NB4 (cell line): ENCODE results near the gene LMBR1.

Experiments used
- DNase-seq: peaks from one replicate; pipeline ENCODE4 v3.0.0; 2010; ENCODE audit warnings: low read depth
- H3K4me3 ChIP-seq: one replicate; pipeline ENCODE4 v1.5.1; 2011; ENCODE audit warnings: mild to moderate bottlenecking, low read depth, low read length, moderate library complexity
- MYC ChIP-seq: IDR thresholded peaks from 2 replicates; pipeline ENCODE4 v1.6.1; 2011; ENCODE audit warnings: low read depth, low read length
- POLR2A ChIP-seq: IDR thresholded peaks from 2 replicates; pipeline ENCODE4 v1.6.1; 2011; ENCODE audit warnings: mild to moderate bottlenecking; ENCODE audit not compliant: insufficient read length; ENCODE audit errors: extremely low read depth
- TF ChIP-seq, protein P1 (sequence below): IDR thresholded peaks from 2 replicates; pipeline ENCODE4 v1.6.1; 2011; ENCODE audit warnings: low read depth, low read length
- TF ChIP-seq, protein P2 (sequence below): IDR thresholded peaks from one replicate; pipeline ENCODE4 v1.5.1; 2012; ENCODE audit warnings: low read depth, low read length

The LMBR1 gene

DNA sequence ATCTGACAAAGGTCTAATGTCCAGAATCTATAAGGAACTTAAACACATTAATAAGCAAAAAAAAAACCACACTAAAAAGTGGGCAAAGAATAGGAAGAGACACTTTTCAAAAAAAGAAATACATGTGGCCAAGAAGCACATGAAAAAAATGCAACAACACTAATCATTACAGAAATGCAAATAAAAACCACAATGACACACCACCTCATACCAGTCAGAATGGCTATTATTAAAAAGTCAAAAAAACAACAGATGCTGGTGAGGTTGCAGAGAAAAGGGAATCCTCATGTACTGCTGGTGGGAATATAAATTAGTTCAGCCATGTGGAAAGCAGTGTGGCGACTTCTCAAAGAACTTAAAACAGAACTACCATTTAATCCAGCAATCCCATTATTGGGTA is 119.0 kb downstream of the LMBR1 start:
- no peak for DNase-seq
- TF ChIP-seq, protein P1, sequence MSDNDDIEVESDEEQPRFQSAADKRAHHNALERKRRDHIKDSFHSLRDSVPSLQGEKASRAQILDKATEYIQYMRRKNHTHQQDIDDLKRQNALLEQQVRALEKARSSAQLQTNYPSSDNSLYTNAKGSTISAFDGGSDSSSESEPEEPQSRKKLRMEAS = no peak
- TF ChIP-seq, protein P2, sequence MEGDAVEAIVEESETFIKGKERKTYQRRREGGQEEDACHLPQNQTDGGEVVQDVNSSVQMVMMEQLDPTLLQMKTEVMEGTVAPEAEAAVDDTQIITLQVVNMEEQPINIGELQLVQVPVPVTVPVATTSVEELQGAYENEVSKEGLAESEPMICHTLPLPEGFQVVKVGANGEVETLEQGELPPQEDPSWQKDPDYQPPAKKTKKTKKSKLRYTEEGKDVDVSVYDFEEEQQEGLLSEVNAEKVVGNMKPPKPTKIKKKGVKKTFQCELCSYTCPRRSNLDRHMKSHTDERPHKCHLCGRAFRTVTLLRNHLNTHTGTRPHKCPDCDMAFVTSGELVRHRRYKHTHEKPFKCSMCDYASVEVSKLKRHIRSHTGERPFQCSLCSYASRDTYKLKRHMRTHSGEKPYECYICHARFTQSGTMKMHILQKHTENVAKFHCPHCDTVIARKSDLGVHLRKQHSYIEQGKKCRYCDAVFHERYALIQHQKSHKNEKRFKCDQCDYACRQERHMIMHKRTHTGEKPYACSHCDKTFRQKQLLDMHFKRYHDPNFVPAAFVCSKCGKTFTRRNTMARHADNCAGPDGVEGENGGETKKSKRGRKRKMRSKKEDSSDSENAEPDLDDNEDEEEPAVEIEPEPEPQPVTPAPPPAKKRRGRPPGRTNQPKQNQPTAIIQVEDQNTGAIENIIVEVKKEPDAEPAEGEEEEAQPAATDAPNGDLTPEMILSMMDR = no peak
- TF ChIP-seq POLR2A (no peak), MYC (no peak)
- H3K4me3 ChIP-seq = no peak overlapping the region

DNA sequence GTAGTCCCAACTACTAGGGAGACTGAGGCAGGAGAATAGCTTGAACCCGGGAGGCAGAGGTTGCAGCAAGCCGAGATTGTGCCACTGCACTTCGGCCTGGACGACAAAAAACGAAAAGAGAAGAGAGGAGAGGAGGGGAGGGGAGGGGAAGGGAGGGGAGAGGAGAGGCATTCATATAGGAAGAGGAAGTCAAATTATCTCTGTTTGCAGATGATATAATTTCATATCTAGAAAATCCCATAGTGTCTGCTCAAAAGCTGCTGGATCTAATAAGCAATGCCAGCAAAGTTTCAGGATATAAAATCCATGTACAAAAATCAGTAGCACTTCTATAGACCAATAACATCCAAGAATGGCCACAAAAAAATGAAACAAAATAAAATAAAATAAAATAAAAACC is 120.3 kb downstream of the LMBR1 start:
- no peak for DNase-seq
- TF ChIP-seq, protein P1 = no peak
- TF ChIP-seq, protein P2 = no peak
- no peak for TF ChIP-seq MYC
- TF ChIP-seq POLR2A = no peak
- no peak overlapping the region for H3K4me3 ChIP-seq

DNA sequence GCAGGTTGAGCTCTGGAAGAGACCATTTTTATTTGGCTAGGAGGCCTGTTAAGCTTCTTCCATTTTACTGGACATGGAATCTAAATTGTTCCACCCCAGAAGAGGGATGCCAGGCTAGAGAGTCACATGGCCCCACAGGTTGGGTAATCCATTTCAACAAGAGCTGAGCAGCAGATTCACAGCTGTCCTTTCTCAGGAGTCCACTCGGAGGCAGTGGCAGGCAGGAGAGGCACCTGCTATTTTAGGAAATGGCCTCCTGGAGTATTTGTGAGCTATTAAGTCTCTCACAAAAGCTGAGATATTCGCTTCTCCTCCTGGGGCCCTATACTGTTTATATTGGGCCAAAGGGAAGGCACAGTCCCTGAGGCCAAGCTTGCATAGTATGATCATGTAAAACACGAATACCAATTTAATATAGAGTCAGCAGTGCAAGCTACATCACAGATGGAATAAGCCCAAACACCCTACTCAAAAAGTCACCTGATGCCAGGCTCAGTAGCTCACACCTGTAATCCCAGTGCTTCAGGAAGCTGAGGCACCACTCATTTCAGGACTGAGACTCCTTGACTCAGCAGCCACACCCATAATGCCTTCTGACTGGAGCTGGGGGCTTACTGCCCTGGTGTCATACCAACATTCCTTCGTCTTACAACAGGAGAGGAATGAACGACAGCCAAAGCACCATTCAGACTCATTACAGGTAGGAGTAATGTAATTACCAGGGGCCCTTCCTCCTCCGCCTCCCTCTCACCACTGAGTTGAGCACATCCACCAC is 124.1 kb downstream of the LMBR1 start:
- TF ChIP-seq MYC = no peak
- TF ChIP-seq, protein P2 = no peak
- TF ChIP-seq, protein P1 = no peak
- TF ChIP-seq POLR2A = no peak
- no peak overlapping the region for H3K4me3 ChIP-seq
- peak; percentile 14 for DNase-seq

DNA sequence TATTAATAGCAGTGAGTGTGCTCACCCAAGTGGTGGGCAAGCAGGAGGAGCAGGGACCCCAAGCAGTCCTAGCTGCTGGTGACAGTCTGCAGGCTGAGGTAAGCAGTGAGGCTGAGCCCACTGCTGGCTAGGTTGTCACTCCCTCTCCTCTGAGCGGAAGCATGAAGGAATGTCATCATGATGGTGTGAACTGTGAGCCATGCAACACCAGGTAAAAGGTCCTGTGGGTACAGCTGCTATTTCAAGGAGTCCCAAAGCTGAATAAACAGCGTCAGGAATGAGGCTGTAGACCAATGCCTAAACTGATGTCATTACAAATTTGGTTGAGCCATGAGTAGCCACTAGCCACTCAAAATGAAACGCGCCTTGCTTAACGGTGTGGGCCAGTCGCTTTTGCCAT is 126.3 kb downstream of the LMBR1 start:
- no peak overlapping the region for H3K4me3 ChIP-seq
- no peak for DNase-seq
- TF ChIP-seq MYC (no peak), POLR2A (no peak)
- TF ChIP-seq, protein P1 = no peak
- TF ChIP-seq, protein P2 = no peak

DNA sequence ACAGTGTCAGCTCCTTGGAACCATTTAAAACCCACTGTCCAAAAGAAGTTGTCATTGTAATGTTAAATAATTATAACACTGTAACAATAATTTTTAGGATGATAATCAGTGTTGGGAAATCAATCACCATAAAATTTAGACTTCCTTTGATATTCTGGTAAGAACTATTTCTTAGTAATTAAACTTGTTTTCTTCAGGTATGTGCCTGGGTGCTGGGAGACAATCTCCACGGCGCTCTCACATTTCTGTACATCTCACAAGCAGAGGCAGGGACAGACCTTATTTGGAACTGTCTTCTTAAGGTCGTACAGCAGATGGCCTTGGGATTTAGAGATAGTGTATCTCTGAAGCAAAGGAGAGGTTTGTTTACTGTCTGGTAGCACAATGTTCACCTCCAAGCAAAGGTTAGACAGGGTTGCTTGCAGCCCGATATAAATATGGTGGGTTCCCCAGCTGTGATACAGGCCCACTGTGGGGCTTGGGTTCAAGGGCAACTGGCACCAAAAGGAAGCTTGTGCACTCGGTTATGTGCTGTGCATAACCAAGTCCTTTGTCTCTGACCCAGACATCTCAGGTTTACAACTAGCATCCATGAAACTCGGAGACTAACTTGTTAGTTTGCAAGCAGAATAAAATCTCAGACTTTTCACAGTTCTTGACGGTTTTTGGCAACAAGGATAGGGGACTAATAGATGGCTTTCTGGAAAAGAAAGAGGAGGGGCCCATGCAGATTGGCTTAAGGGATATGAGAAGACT is 126.9 kb downstream of the LMBR1 start:
- no peak overlapping the region for H3K4me3 ChIP-seq
- no peak for DNase-seq
- TF ChIP-seq POLR2A (no peak), MYC (no peak)
- TF ChIP-seq, protein P2 = no peak
- TF ChIP-seq, protein P1 = no peak
